ENCODE measurements around the gene SYP.
"Not testable (repeated sequence)": the region's sequence is repeated elsewhere in the genome, so short reads cannot be mapped to it uniquely, and the experiment has no call there.

SYP gene

GRCh38 chrX:49176421-49177326 lies 23.3 kb downstream of the SYP start:
- peaks cover 25% of the 10 kb centered on the region for H3K4me1 Mint-ChIP-seq (ENCODE audit: low read depth)

GRCh38 chrX:49175435-49176274 lies 24.3 kb downstream of the SYP start:
- peak overlapping the region; percentile 49 for H3K27ac Mint-ChIP-seq
- no peaks in the 10 kb centered on the region for H3K27me3 Mint-ChIP-seq
- H3K9me3 Mint-ChIP-seq, result no peaks in the 10 kb centered on the region
- peaks cover 76% of the 10 kb centered on the region for H3K36me3 Mint-ChIP-seq (ENCODE audit: low read depth)
- DNase-seq, result no peak
- peaks cover 29% of the 10 kb centered on the region for H3K4me1 Mint-ChIP-seq (ENCODE audit: low read depth)
- no peak overlapping the region for H3K4me3 Mint-ChIP-seq

More at GRCh38 chrX:49176421-49177326, 23.3 kb downstream of the SYP start:
- H3K36me3 Mint-ChIP-seq (ENCODE audit: low read depth), result peaks cover 80% of the 10 kb centered on the region
- no peaks in the 10 kb centered on the region for H3K9me3 Mint-ChIP-seq
- DNase-seq, result no peak
- no peaks in the 10 kb centered on the region for H3K27me3 Mint-ChIP-seq
- peak overlapping the region; percentile 54 for H3K27ac Mint-ChIP-seq
- H3K4me3 Mint-ChIP-seq, result no peak overlapping the region

GRCh38 chrX:49174723-49175122 lies 25.3 kb downstream of the SYP start:
- Mint-ChIP-seq H3K36me3 (ENCODE audit: low read depth) (peaks cover 70% of the 10 kb centered on the region), H3K27me3 (no peaks in the 10 kb centered on the region), H3K9me3 (no peaks in the 10 kb centered on the region), H3K4me1 (ENCODE audit: low read depth) (peaks cover 29% of the 10 kb centered on the region), H3K4me3 (no peak overlapping the region), H3K27ac (no peak overlapping the region)
- no peak for DNase-seq

GRCh38 chrX:49173544-49173943 lies 26.4 kb downstream of the SYP start:
- H3K27ac Mint-ChIP-seq, result peak overlapping the region; percentile 85
- not testable (repeated sequence) for H3K9me3 Mint-ChIP-seq, H3K27me3 Mint-ChIP-seq, DNase-seq
- peaks cover 60% of the 10 kb centered on the region for H3K36me3 Mint-ChIP-seq (ENCODE audit: low read depth)
- H3K4me3 Mint-ChIP-seq, result peak overlapping the region; percentile 88
- peaks cover 34% of the 10 kb centered on the region for H3K4me1 Mint-ChIP-seq (ENCODE audit: low read depth)

GRCh38 chrX:49172280-49172780 lies 27.7 kb downstream of the SYP start:
- Mint-ChIP-seq H3K4me3 (peak overlapping the region; percentile 88), H3K9me3 (no peaks in the 10 kb centered on the region), H3K36me3 (ENCODE audit: low read depth) (peaks cover 49% of the 10 kb centered on the region), H3K27ac (peak overlapping the region; percentile 94), H3K27me3 (no peaks in the 10 kb centered on the region), H3K4me1 (ENCODE audit: low read depth) (peaks cover 41% of the 10 kb centered on the region)
- peak; percentile 81 for DNase-seq

- Mint-ChIP-seq H3K36me3 (ENCODE audit: low read depth) (peaks cover 47% of the 10 kb centered on the region), H3K27me3 (no peaks in the 10 kb centered on the region), H3K27ac (peak within 1 kb of the TSS; percentile 94), H3K4me3 (peak within 1 kb of the TSS; percentile 88), H3K4me1 (ENCODE audit: low read depth) (peaks cover 45% of the 10 kb centered on the region), H3K9me3 (no peaks in the 10 kb centered on the region)
- DNase-seq, result peak; percentile 81
Measured at GRCh38 chrX:49171752-49172279, 28.2 kb downstream of the SYP start, which contains the start of gene PLP2. Gene PLP2 (plus strand): TSS chrX:49171898. CDS start chrX:49172001, 103 bp downstream.

- Mint-ChIP-seq H3K27ac (peak overlapping the region; percentile 89), H3K9me3 (no peaks in the 10 kb centered on the region), H3K4me3 (peak overlapping the region; percentile 77), H3K4me1 (ENCODE audit: low read depth) (peaks cover 44% of the 10 kb centered on the region), H3K27me3 (no peaks in the 10 kb centered on the region), H3K36me3 (ENCODE audit: low read depth) (peaks cover 7% of the 10 kb centered on the region)
- no peak for DNase-seq
Measured at GRCh38 chrX:49167740-49168108, 32.3 kb downstream of the SYP start.

GRCh38 chrX:49166914-49167739 lies 32.9 kb downstream of the SYP start:
- Mint-ChIP-seq H3K27ac (peak overlapping the region; percentile 89), H3K9me3 (no peaks in the 10 kb centered on the region), H3K36me3 (ENCODE audit: low read depth) (peaks cover 3% of the 10 kb centered on the region), H3K4me1 (ENCODE audit: low read depth) (peaks cover 41% of the 10 kb centered on the region), H3K27me3 (no peaks in the 10 kb centered on the region), H3K4me3 (peak overlapping the region; percentile 77)
- peak; percentile 76 for DNase-seq

GRCh38 chrX:49165901-49166881 lies 33.8 kb downstream of the SYP start:
- DNase-seq, result peak; percentile 77
- H3K4me3 Mint-ChIP-seq, result peak overlapping the region; percentile 77
- H3K27ac Mint-ChIP-seq, result peak overlapping the region; percentile 89
- H3K27me3 Mint-ChIP-seq, result no peaks in the 10 kb centered on the region
- no peaks in the 10 kb centered on the region for H3K9me3 Mint-ChIP-seq
- peaks cover 37% of the 10 kb centered on the region for H3K4me1 Mint-ChIP-seq (ENCODE audit: low read depth)
- H3K36me3 Mint-ChIP-seq (ENCODE audit: low read depth), result no peaks in the 10 kb centered on the region

- peak overlapping the region; percentile 67 for H3K4me3 Mint-ChIP-seq
- no peaks in the 10 kb centered on the region for H3K9me3 Mint-ChIP-seq
- no peaks in the 10 kb centered on the region for H3K27me3 Mint-ChIP-seq
- H3K4me1 Mint-ChIP-seq (ENCODE audit: low read depth), result peaks cover 37% of the 10 kb centered on the region
- no peaks in the 10 kb centered on the region for H3K36me3 Mint-ChIP-seq (ENCODE audit: low read depth)
- no peak overlapping the region for H3K27ac Mint-ChIP-seq
- no peak for DNase-seq
Measured at GRCh38 chrX:49164589-49165360, 35.2 kb downstream of the SYP start.

GRCh38 chrX:49163555-49164419 lies 36.2 kb downstream of the SYP start:
- peak; percentile 84 for DNase-seq
- peak overlapping the region; percentile 67 for H3K4me3 Mint-ChIP-seq
- peaks cover 3% of the 10 kb centered on the region for H3K27me3 Mint-ChIP-seq
- no peaks in the 10 kb centered on the region for H3K9me3 Mint-ChIP-seq
- H3K27ac Mint-ChIP-seq, result peak overlapping the region; percentile 90
- H3K4me1 Mint-ChIP-seq (ENCODE audit: low read depth), result peaks cover 33% of the 10 kb centered on the region
- H3K36me3 Mint-ChIP-seq (ENCODE audit: low read depth), result no peaks in the 10 kb centered on the region
